Cardiac septum (tissue), 1 donor: ENCODE results near the gene C6orf89. TPM values are rescaled to one million over a fixed set of nuclear protein-coding genes. Genes with fewer than 3 reads are reported as not detected.
"Not testable (repeated sequence)": the region's sequence is repeated elsewhere in the genome, so short reads cannot be mapped to it uniquely, and the experiment has no call there.

Experiments
- DNase-seq: peaks from one replicate; pipeline ENCODE4 v3.0.0-alpha.2; 2020; ENCODE audit warnings: low spot score
- intact Hi-C: fragments of 100-400 bp; cut with DNase I; formaldehyde crosslinking; loops from one replicate; pipeline ENCODE4 v1.14.0; 2022
- total RNA-seq: library from RNA; stranded (reverse); fragmentation: NEBNext Ultra II Directional; extraction: Animal tissue kit (Norgen Biotek cat#: 25700); gene quantifications from one replicate; pipeline ENCODE4 v1.2.1, GENCODE V29; 2021
- donor health status: DM: no; HTN: no; CAD: no.

The C6orf89 gene
- total RNA-seq, 1 donor from 2014 or later, result 49.2 TPM

DNA sequence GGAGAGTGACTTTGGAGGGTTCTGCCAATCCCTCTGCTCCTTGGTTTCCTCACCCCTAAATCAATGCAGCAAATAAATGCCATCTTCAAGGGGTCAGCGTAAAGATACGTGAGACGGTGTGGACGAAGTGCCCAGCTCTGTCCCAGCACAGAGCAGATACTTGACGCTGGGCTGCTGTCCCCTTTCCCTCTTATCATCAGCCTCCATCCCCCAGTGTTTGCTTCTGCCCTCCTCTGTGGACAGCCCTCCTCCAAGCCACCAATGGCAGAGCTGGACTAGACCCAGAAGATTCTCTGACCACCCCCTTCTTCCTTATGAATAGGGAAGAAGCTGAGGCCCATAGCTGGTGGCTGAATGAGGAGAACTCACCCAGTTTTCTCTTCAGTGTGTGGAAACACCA lies 51.1 kb downstream of the C6orf89 start:
- intact Hi-C loops, result no loop called here

DNA sequence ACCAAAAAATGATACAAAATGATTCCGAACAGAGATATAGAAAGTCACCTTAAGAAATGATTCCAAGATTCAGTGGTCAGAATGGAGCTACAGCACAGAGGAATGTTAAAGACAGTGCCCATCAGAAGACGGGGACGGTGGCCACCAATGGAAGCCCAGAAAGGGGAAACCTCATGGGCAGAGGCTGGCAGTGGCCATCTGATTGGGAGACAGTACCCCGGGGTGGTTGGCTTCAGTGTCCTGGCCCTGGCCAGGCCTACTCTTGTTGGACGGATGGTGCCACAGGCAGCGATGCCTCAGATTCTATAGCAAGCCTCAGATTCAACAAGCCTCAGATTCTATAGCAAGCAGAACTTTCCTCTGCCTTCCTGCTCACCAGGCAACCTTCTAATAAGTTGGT lies 52.1 kb downstream of the C6orf89 start:
- intact Hi-C loops, result no loop called here
- DNase-seq, result peak; percentile 15

More for the DNA sequence above, 51.1 kb downstream of the C6orf89 start:
- peak; percentile 7 for DNase-seq

DNA sequence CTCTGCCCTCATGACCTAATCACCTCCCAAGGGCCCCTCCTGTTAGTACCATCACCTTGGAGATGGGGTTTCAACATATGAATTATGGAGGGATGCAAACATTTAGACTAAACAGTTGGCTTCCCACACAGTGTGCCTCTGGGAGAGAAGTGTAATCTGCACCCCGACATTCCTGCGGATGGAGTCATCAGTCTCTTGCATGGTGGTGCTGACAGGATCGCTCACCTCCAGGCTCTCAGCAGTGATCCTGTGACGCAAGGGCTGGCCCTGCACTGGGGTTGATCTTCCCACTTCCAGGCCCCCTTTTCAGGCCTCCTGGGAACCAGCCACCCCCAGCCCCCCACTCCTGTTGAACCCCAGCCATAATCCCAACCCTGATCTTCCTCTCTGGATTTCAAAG lies 52.8 kb downstream of the C6orf89 start:
- intact Hi-C loops, result no loop called here
- DNase-seq, result no peak

DNA sequence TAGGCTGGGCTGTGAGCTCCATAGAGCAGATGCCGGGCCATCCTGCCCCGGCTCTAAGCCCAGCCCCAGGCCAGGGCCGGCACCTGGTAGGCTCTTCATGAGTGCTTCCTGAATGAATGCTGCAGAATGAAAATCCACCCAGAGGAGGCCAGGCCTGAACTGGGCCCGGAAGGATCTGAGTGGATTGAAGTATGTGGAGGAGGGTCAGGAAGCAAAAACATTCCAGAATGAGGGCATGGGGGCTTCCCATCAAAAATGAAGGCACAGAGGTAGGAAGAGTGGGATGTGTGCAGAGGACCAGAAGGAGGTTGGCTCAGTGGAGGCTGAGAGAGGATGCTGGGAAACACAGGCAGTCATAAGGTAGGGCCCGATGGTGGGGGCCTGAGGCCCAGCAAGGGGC lies 53.3 kb downstream of the C6orf89 start:
- intact Hi-C loops, DNase-seq: not testable (repeated sequence)

DNA sequence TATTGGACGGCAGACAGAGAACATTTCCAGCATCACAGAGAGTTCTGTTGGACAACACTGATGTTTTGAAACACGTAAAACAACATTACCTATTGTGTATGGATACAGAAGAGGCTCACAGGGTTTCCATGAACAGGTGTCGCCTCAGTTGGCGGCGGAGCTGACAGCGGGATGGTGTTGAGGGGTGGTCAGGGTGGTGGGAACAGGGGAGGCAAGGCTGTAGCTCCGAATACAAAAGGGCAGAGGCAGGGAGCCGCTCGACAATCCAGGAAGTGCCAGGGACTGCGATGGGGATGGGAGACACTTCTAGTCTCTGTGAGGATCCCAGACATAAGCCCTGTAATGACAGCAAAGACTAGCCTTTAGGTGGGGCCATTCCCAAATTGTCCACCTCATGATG lies 54.3 kb downstream of the C6orf89 start:
- peak; percentile 24 for DNase-seq
- intact Hi-C loops, result no loop called here

DNA sequence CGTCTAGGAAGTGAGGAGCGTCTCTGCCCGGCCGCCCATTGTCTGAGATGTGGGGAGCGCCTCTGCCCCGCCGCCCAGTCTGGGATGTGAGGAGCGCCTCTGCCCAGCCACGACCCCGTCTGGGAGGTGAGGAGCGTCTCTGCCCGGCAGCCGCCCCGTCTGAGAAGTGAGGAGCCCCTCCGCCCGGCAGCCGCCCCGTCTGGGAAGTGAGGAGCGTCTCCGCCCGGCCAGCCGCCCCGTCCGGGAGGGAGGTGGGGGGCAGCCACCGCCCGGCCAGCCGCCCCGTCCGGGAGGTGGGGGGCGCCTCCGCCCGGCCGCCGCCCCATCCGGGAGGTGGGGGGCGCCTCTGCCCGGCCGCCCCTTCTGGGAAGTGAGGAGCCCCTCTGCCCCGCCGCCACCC lies 55.8 kb downstream of the C6orf89 start:
- intact Hi-C loops, result not testable (repeated sequence)
- peak; percentile 38 for DNase-seq

DNA sequence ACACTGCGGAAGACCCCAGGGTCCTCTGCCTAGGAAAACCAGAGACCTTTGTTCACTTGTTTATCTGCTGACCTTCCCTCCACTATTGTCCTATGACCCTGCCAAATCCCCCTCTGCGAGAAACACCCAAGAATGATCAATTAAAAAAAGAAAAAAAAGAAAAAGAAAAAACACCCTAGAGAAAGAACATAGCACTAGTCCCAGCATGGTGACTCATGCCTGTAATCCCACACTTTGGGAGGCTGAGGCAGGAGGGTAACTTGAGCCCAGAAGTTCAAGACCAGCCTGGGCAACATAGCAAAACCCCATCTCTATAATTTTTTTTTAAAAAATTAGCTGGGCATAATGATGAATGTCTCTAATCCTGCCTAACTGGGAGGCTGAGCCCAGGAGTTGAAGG lies 56.6 kb downstream of the C6orf89 start:
- DNase-seq, intact Hi-C loops: not testable (repeated sequence)

DNA sequence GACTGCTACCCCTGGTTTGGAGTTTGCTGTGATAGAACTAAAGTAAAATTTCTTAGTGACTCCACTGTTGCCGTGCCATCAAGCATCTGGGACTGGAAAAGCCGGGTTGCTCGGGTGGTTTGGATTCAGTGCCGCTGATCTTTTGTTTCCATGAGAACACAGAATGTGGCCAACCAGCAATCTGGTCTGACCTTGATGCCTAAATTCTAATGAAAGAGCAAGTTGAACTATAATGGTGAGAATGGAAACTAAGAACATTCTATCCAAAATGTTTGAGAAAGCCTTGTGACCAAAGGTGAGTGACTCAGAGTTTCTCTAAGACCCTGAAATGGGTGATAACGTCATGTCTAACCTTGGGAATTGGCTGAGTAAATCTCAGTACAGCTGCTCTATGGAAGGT lies 58.9 kb downstream of the C6orf89 start:
- intact Hi-C loops, result no loop called here
- no peak for DNase-seq

DNA sequence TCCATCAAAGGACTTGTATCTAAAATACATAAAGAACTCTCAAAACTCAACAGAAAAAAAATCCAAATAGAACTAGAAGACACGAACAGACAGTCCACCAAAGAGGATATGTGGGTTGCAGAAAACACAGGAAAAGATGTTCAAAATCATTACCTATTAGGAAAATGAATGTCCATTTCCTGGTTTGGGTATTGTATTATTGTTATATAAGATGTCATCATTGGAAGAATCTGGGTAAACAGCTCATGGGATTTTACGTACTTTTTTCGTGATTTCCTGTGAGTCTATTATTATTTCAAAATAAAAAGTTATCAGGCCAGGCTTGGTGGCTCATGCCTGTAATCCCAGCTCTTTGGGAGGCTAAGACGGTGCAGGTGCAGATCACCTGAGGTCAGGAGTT lies 59.5 kb downstream of the C6orf89 start:
- no peak for DNase-seq
- intact Hi-C loops, result no loop called here

DNA sequence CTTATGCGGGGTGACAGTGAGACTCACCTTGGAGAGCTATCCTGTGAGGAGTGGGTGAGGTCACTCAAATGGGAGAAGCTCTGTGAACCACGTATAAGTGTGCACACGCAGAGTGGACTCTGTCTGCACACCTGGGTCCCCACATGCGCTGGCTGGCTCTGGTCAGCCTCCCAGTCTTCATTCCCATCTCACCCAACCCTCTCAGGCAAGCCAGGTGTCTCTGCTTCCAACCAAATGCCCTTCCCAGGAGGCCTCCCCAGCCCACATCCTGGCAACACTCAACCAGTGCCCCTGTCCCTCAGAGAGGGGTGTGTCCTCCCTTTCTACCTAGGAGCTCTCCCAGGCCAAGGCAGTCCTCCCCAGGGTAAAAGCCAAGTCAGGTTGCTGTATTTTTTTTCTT lies 60.8 kb downstream of the C6orf89 start:
- intact Hi-C loops, result no loop called here
- peak; percentile 49 for DNase-seq

DNA sequence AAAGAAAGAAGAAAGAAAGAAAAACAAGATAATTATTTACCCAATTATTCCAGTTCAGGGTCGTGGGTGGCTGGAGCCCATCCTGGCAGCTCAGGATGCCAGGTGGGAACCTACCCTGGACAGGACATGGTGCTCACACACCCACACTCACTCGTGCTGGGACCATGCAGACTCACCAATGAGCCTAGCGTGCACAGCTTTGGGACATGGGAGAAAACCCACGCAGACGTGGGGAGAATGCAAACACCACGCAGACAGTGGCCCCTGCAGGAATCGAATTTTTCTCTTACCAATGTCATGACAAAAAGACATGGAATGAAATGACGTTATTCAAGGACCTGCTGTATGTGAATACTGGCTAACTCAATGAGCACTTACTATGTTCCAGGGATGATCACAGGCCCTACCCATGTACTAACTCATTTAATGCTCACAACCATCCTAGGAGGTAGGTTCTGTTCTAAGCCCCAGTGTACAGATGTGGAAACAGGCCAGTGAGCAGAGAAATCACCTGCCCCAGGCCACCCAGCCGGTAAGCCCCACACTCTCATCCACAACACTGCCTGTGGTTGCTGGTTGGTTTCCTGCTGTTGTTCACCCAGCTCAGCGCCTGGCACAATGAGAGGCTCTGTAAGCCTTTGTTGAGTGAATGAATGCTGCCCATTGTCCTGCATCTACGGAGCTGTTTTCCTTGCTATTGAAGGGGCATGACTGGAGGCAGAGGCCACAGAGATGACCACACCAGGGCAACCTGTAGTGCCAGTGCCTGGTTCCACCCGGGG lies 62.0 kb downstream of the C6orf89 start:
- intact Hi-C loops, result no loop called here
- DNase-seq, result peak; percentile 69

DNA sequence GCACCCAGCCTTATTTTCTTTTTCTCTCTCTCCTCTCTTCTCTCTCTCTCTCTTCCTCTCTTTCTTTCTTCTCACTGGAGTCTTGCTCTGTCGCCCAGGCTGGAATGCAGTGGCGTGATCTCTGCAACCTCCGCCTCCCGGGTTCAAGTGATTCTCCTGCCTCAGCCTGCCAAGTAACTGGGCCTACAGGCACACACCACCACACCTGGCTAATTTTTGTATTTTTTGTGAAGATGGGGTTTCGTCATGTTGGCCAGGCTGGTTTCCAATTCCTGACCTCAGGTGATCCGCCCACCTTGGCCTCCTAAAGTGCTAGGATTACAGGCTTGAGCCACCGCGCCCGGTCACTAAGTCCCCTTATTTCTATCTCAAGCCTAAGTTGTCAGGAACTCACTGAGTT lies 63.3 kb downstream of the C6orf89 start:
- peak; percentile 27 for DNase-seq
- intact Hi-C loops, result not testable (repeated sequence)

DNA sequence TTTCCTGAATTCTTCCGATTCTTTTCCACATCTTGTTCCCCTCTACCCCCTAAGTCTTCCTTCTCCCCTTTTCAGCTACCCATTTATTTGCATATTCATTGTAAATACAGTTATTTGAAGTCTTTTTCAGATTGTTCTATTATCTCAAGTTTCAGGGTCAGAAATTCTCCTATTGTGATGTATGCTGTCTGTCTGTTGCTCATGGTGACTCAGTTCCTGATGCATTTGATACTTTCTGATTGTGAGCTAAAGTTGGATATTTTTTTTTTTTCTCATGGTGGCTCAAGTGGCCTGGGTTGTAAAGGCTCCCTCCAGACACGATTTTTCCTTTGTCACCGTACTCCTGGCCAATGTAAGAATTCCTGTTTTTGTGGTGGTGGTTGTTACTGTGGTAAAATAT lies 63.9 kb downstream of the C6orf89 start:
- intact Hi-C loops, result no loop called here
- DNase-seq, result no peak

DNA sequence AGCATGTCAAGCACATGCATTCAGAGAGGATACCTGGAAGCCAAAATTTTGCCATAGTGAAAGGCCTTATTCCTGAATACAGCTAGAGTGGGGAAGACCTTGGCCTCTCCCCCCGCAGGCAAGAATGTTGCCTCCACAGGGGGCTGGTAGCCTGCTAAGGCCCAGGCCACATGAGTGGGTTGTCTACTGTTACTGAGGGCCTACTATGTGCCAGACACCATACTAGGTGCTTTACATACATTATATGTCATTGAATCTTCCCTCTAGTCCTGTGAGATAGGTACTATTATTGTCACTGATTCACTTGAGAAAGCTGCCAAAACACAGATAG lies 68.1 kb downstream of the C6orf89 start:
- DNase-seq, result no peak
- intact Hi-C loops, result no loop called here

DNA sequence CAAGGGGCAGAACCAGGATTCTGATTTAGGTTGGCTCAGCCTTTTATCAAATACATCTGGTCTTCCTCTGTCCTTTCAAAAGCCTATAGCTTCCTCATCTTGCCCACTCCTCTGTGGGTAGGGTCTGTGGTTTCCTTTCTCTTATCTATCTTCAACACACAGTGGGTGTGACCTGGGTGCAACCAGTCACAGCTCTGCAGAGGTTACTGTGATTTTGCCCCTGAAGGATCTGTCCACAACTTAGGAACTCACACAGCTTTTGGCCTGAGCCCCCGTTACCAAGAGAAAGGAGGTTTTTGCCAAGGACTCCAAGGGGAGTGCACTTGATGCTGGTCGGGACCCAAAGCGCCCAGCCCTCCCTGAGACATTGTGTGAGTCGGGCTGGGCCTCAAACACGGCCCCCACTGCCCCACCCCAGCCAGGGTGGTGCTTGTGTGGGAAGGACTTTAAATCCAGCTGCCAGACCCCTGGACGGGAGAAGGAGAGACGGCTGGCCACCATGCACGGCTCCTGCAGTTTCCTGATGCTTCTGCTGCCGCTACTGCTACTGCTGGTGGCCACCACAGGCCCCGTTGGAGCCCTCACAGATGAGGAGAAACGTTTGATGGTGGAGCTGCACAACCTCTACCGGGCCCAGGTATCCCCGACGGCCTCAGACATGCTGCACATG lies 68.6 kb downstream of the C6orf89 start, which contains the start of gene PI16:
Gene PI16 (plus strand): TSS at position 477 of the 670 bp plus-strand sequence. CDS start 23 bp downstream, at position 500.
- intact Hi-C loops, result no loop called here
- no peak for DNase-seq

DNA sequence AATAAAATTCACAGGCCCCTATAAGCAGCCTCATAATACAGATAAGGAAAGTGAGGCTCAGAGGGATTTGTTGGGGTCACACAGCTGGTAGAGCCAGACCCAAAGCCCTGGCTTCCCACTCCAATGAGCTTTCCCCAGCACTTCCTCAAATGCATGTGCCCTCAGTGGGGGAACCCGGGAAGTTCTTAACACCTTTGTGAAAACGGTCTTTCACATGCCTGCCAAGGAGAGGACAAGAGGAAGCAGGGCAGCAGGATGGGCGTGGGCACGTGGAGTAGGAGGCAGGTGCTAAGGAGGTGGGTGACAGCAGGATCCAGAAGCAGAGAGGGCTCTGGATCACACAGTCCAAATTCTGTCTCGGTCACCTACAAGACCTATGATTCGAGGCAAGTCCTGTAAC lies 69.4 kb downstream of the C6orf89 start:
- intact Hi-C loops, result no loop called here

DNA sequence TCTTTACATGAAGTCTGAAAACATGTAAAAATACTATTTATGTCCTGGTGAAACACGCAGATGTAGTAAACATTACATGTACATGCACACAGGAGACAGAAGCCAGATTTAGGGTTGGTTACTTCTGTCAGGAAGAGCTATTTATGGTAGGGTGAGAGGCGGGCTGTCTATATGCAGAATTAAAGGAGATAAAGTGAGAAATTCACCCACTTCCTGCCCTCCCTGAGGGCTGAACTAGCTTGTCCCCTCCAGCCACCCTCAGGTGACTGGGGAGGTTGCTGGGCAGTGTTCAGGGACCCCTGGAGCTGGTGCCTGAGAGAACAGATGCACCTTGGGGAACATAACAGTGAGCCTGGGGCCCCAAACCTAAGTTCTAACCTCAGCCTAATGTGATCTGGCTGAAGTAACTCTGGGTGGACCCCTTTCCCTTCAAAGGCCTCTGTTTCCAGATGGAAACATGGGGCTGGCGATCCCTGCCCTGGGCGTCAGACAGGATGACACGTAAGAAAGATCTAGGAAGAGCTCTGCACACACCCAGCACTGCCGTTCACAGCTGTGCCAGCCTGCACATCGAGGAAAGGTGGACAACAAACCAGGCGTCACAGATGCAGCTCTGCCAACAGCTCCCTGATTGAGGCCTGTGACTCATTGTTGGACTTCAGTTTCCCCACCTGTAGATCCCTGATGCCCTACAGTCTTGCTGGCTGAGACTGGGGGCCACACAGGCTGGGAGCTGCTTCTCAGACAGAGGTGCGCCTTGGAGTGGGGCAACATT lies 70.1 kb downstream of the C6orf89 start:
- intact Hi-C loops, result no loop called here
- DNase-seq, result peak; percentile 44

More for the DNA sequence above, 69.4 kb downstream of the C6orf89 start:
- DNase-seq, result no peak

DNA sequence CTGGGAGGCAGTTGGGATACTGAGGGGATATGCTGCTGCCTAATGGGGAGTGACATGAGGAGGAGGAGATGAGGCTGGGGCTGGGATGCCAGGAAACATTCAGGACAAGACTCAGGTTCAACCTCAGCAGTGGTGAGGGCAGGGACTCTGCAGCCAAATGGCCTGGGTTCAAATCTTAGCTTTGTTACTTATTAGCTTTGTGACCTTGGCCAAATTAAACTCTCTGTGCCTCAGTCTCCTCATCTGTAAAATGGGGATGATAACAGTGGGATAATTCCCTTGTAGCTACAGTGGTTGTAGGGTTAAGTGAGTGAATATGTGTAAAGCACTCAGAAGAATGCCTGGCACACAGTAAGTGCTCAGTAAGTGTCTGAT lies 70.7 kb downstream of the C6orf89 start:
- intact Hi-C loops, result no loop called here
- DNase-seq, result no peak

DNA sequence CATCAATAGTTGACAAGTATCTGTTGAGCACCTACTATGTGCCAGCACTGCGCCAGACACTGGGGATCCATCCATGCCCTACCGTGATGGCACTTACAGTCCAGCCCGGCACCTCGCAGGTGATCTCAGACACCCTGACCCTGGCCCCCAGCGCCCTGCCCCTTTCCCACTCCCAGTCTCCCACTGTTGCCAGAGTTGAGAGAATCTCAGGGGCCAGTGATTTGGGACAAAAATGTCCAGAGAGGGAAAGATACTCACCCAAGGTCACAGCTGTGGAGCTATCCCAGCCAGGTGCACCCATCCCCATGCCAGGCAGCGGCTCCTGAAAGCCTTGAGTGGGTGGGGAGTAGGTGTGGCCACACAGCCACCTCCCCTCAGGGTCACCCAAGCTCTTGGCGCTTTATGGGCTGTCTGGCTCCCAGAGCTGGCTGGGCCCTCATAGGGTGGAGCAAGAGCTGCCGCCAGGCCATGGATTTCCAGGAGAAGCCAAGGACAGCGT lies 72.1 kb downstream of the C6orf89 start:
- intact Hi-C loops, result no loop called here
- DNase-seq, result no peak

DNA sequence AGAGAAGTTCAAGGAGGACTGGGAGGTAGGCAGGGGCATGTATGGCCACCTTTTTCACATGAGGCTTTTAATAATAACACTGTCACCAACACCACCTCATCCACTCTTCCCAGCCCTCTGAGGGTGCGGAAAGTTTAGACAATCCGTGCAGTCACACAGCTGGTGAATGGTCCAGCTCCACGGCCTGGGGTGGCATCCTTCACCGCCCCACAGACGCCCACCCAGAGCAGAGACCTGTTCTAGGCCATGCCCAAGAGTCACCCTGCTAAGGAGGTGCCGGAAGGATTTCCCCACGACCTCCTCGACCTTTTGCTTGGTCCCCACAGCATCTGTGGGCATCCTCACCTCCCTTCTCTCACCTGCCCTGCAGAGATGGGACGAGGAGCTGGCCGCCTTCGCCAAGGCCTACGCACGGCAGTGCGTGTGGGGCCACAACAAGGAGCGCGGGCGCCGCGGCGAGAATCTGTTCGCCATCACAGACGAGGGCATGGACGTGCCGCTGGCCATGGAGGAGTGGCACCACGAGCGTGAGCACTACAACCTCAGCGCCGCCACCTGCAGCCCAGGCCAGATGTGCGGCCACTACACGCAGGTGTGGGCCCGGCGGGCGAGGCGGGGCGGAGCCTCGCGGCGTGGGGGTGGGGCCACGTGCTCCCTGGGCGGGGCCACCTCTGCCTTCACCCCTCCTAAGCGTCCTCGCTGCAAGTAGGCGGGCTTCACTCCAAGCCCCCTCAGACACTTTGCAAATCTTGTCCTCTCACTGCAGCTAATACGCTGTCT lies 73.2 kb downstream of the C6orf89 start:
- intact Hi-C loops, result no loop called here
- no peak for DNase-seq
